Measurements from ENCODE around the gene SDSL.

- peak; percentile 77 to 92 for TF ChIP-seq CTCF (conservative IDR thresholded peaks at IDR 0.05; ENCODE audit: low read depth in 2 of 2)
- TF ChIP-seq ZNF462 (CRISPR knock-in tag; IDR thresholded peaks at IDR 0.05) = no peak
- no peak for TF ChIP-seq REST (IDR thresholded peaks at IDR 0.05; ENCODE audit: unreplicated experiment)
- peak; percentile 24 for TF ChIP-seq EZH2 (IDR thresholded peaks at IDR 0.05; ENCODE audit: low read depth, unreplicated experiment)
- TF ChIP-seq ETS1 (IDR thresholded peaks at IDR 0.05) = no peak
These were observed 40.1 kb downstream of the SDSL start for GRCh38 chr12:113462117-113462774.

Measured in GM23338 (cell line).